Stimulated activated naive CD4-positive, alpha-beta T cell (primary cell): Measurements from ENCODE around the gene TEX22.

Source experiments
- DNase-seq, 6 experiments: peaks; one replicate each; lab custom pipeline; 2025; lab: John Stamatoyannopoulos, UW

TEX22 gene

DNA sequence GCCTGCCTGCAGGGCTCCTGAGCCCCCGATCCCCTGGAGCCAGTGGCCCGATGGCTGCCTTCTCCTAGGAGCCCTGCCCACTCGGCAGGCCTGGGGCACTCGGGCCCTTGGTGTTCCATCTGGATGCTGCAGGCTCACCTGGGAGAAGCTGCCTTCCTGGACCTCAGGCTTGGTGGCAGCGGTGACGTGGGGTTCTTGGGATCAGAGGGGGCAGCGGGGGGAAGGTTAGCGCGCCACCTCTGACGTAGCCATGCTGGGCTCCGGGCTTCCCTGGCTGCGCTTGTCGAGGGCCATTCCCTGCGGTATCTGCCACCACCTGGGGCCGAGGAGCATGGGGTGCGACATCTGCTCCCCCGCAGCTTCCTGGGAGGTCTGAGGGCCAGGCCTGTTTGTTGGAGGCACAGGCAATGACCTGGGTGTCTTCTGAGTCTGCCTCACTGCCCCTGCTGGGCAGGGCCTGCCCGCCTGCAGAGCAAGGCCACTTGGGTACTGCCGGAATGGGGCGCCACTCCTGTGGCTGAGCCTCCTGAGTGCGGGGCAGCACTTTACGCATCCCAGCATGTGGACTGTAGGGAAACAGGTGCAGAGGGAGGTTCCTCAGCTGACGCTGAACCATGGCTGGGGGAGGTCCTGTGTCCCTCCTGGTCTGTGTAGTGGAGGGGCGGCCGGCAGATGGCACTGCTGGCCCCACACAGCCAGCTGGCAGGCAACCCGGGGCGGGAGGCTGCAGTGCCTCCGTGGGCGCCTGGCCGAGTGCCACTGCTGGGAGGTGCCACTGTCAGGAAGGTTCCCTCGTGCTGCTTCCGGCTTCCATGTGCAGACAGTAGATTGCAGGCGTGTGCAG is 41.6 kb downstream of the TEX22 start:
- DNase-seq, result no peak

- no peak for DNase-seq
Measured at GRCh38 chr14:105440554-105440900, 42.2 kb downstream of the TEX22 start.

DNA sequence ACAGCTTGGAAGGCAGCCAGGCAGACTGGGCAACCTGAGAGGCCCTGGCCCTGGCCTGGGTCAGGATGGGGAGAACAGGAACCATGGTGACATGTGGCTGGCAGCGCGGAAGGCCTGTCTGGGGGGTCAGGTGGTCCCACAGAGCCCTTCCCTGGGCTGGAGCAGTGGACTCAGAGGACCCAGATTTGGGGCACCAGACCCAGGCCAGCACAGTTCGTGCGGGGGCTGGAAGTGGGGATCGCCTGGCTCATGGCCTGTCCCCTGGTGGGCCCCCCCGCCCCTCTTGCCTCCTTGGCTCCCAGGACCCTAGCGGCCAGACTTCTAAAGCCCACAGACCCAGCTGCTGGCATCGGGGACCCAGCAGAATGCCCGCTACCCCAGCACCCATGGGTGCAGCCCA is 42.7 kb downstream of the TEX22 start:
- no peak for DNase-seq

DNA sequence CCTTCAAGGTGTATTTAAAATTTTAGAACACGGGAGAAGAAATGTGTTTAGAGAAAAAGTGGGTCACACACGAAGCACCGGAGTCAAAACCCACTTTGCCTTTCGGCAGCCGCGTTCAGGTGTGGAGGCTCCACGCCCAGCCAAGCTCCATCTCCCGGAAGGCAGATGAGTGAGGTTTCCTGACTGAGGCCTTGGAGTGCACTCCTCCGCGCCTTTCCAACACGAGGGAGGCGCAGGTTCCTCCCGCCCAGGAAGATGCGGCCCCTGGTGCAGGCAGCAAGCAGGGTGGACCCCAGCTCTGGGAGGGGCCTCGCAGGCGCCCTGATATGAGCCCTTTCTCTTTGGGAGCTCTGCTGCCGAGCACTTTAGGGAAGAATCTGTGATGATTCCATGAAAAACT is 43.8 kb downstream of the TEX22 start:
- DNase-seq, result no peak

- no peak for DNase-seq
Measured at GRCh38 chr14:105442834-105443233, 44.5 kb downstream of the TEX22 start.

GRCh38 chr14:105444859-105445258 is 46.5 kb downstream of the TEX22 start:
- no peak for DNase-seq

DNA sequence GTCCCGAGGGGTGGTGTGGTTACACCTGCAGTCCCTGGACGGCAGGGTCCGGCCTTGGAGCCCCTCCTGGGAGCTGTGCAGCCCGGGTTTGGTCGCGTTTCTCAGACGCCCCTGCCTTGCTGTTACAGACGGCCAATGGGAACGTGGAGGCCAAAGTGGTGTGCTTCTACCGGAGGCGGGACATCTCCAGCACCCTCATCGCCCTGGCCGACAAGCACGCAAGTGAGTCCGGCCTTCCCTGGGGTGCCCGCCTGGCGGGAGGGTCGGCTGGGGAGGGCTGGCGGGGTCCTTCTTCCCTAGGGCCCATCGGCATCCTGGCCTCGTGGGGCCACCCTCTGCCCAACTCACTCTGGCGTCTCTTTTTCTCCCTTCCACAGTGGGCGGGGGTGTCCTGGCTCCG is 47.0 kb downstream of the TEX22 start:
- DNase-seq, result no peak

GRCh38 chr14:105445901-105446845 is 47.8 kb downstream of the TEX22 start:
- no peak for DNase-seq

- no peak for DNase-seq
Measured at GRCh38 chr14:105446971-105447370, 48.6 kb downstream of the TEX22 start.

DNA sequence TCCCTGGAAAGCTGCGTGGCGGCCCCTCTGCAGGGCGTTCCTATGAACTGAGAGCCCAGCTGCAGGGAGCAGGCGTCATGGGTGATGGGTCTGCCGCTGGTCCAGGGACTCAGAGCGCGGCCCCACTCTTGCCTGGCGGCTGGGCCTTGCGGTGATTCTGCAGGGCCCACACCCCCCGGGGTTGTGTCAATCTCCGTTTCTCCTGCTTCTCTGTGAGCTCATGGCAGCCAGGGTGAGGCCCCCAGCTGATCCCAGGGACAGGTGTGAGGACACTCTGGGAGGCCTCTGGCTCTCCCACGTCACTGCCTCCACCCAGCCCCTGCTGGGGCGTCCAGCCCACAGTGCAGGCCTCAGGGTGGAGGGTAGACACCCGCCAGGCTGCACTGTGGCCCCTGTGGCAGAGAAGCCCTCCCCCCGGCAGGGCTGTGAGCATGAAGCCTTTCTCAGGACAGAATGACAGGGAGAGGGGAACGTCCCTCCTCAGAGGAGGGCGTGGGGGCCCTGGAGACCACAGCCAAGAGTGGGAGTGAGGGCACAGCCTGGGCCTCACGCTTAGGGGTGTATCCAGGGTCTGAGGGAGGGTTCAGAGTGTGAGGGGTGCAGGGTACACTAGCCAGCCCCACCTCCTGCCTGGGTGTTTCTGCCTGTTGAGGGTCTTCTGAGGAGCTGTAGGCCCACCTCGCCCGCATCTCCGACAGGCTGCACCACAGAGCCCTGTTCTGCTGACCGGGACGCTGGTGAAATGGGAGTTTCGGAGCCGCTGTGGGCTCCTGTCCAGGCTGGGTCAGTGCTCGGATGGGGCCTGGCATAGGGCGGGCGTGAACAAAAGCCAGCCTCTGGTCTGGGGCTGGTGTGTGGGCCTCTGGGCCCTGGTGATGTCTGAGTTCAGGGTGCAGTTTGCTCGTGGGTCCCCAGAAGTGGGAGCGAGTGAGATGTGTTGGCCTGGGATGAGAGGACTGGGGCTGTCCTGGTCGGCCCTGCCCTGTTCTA is 49.6 kb downstream of the TEX22 start:
- no peak for DNase-seq

DNA sequence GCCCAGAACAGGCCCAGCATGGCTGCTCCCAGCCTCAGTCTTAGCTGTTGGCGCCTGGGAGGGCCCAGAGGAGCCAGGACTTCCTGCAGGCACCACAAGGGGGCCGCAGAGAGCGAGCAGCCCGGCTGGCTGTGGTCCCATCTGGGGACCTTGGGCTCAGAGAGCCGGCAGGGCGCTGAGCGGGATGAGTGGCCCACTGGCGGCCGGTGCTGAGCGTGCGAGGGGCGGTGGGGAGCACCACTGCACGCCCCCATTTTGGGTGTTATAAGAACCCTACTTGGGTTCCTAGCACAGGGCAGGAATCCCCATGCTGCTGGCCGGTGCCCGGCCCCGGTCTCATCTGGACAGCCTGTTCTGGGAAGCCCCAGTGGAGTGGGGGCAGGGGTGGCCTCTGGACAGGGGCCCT is 50.4 kb downstream of the TEX22 start:
- peak; percentile 17 to 64 (median 54) for DNase-seq

GRCh38 chr14:105449276-105450122 is 51.2 kb downstream of the TEX22 start:
- DNase-seq, result no peak

DNA sequence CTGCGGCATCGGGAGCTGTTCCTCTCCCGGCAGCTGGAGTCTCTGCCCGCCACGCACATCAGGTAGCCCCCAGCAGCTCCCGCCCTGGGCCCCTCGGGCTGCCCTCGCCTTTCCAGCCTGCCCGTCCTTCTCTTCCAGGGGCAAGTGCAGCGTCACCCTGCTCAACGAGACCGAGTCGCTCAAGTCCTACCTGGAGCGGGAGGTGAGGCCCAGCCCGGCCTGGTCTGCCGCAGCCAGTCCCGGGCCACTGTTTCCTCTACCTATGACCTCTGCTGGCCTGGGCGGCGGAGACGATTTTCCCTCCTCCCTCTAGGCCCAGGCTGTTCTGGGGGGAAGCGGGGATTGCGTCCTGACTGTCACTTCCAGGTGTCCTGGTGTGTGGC is 51.8 kb downstream of the TEX22 start:
- DNase-seq, result no peak

DNA sequence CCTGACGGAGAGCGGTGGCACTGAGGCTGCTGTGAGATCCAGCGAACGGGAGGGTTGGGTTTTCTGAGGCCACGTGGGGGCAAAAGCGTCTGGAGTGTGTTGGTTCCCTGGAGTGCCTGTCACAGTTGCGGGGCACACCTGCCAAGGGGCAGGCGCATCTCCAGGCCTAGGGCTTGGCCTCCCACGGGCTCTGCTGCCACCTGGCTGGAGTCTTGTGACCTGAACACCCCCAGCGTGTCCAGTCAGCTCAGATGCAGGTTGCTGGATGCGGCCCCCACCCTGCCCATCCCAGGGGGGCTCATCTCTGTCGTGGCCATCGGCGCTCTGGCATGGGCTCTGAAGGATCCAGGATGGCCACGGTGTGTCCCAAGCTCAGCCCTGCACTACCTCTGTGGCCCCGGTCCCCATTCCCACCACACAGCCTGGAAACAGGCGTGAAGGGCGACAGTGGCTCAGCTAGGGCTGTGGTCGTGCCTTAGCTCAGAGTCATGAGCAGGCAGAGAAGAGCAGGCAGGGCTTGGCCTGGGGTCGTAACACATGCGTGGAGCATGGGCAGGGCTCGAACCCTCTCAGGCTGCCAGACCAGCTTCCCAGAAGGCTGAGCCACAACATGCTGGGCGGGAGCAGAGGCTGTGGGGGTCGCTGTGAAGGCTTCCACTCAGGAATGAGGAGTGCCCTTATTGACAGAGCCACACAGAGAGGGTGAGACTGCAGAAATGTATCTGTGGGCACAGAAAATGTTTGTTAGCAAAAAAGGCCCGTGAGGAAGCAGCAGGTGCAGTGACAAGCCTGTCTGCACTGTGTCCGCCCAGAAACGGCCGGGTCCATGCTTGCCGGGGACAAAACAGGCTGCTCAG is 52.8 kb downstream of the TEX22 start:
- no peak for DNase-seq

DNA sequence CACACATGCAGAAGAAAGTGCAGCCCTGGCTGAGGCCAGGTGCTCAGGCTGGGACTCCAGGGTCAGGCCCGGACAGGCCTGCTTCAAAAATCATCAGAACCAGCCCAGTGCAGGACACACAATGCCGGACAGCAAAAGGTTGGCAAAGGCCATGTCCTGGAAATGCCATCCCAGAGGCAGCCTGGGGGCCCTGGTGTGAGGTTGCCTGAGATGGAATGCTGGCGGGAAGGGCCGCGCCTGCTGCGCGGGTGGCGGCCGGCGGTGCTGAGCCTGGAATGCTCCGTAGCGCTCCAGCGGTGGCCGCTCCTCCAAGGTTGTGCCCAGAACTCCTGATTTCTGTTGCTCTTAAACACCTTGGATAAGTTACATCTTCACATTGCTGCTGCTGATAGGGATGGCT is 54.6 kb downstream of the TEX22 start:
- DNase-seq, result no peak

- no peak for DNase-seq
Measured at GRCh38 chr14:105453847-105454246, 55.5 kb downstream of the TEX22 start.

DNA sequence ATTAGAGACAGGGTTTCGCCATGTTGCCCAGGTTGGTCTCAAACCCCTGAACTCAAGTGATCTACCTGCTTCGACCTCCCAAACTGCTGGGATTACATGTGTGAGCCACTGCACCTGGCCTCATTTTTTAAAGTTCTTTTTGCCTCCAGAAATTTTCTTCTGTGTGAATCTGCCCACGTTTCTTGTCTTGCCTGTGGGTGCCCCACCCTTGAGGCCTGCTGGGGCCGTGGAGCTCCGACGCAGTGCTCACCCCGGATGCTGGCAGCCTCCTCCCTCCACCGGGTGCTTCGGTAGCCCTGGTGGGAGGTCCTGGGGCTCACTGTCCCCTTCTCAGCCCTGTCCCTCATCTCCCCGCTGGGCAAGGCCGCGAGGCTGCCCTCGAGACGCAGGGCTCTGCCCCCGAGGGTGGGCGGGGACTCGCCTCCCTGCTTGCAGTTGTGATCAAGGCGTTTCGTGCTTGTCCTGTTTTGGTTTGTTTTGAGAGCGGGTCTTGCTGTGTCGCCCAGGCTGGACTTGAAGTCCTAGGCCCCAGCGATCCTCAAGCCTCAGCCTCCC is 56.8 kb downstream of the TEX22 start:
- DNase-seq, result no peak

DNA sequence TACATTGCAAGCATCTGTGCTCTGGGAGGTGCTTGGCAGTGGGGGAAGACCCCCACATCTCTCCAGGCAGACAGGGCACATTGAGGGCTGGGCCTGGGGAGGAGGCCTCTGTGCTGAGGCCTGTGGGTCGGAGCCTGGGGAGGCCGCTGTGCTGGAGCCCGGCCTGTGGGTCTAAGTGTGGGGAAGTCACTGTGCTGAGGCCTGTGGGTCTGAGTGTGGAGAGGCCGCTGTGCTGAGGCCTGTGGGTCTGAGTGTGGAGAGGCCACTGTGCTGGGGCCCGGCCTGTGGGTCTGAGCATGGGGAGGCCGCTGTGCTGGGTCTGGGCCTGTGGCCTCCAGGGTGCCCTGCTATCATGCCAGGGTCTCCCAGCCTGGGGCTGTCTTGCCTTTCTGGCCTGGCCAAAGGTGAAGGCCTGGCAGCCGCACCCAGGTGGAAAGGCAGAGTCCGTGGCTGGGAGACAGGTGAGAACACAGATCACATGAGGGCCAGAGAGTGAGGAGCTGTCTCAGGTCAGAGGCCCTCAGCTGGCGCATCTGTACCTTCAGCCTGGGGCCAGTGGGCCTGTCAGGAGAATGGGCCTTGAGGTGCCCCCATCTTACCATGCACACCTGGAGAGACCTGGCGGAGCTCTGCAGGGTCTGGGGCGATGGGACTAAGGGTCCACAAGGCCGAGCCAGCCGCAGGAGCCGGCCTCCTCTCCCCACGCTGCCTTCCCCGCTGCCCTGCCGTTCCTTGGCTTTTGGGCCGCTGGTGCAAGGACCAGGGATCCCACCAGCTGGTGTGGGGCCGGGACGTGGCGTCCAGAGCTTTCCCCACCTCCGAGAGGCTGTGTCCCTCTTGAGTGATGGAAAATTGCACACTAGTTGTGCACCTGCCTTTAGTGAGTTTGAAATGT is 57.7 kb downstream of the TEX22 start:
- DNase-seq, result no peak
